HCT116 (cell line): ENCODE results near the gene SEMA4D. TPM values are rescaled to one million over a fixed set of nuclear protein-coding genes. Genes with fewer than 3 reads are reported as not detected.

Experiments used
- ATAC-seq: fragments of 200-7000 bp; cut with Tn5 transposase; 2 replicates; pipeline ENCODE4 v1.9.1; 2020; ENCODE audit warnings: mild to moderate bottlenecking, moderate library complexity
- BruUV-seq: library from RNA; stranded (reverse); fragments of 400-500 nt; replicated peaks from 2 replicates; lab custom pipeline; 2021; lab: Mats Ljungman, UMichigan
- CTCF ChIA-PET: fragments of 300-600 bp; sonication (Branson Sonifier 250); formaldehyde crosslinking; loops from one replicate; lab custom pipeline; 2021; ENCODE audit warnings: antibody characterized with exemption; lab: Charles Lee
- POLR2A ChIA-PET: fragments of 300-600, 350-600 bp; sonication (Branson Sonifier 250); formaldehyde crosslinking; loops from one replicate; lab custom pipeline; 2021; ENCODE audit warnings: antibody characterized with exemption; lab: Charles Lee
- RAD21 ChIA-PET, 2 experiments: fragments of 300-600 bp; sonication (Branson Sonifier 250); formaldehyde crosslinking; loops; one replicate each; lab custom pipeline; 2023; ENCODE audit warnings: low total read pairs in 2 of 2; ENCODE audit not compliant: uncharacterized antibody in 2 of 2, unreplicated experiment in 2 of 2, low non-redundant PET in 1 of 2; lab: Charles Lee
- DNase-seq: peaks from one replicate; pipeline ENCODE4 v3.0.0-alpha.2; 2010; ENCODE audit warnings: low read depth, low spot score
- H2AFZ ChIP-seq: fragments of 200-600 bp; shearing (Covaris generic), sonication (generic); 2 replicates; pipeline ENCODE4 v1.6.1; 2017; ENCODE audit warnings: low read depth, mixed run types, mixed read lengths, antibody characterized with exemption, low read length; ENCODE audit not compliant: poor library complexity, severe bottlenecking
- H3K27ac ChIP-seq: 2 replicates; pipeline ENCODE4 v1.5.1; 2012; ENCODE audit warnings: low read depth, low read length
- H3K27me3 ChIP-seq: fragments of 200-600 bp; sonication (generic); 2 replicates; pipeline ENCODE4 v1.6.1; 2016; ENCODE audit warnings: mixed run types, low read length, mixed read lengths; ENCODE audit not compliant: insufficient read depth
- H3K36me3 ChIP-seq, 2 experiments: fragments of 200-500 bp in 1 of 2; fragments of 200-600 bp in 1 of 2; sonication (Bioruptor generic) in 1 of 2; sonication (generic) in 1 of 2; 2 replicates each; pipeline versions ENCODE4 v1.5.1 to v1.6.1; 2014 to 2016; ENCODE audit warnings: low read length in 2 of 2, inconsistent platforms in 1 of 2, mixed read lengths in 1 of 2, mixed run types in 1 of 2; ENCODE audit not compliant: insufficient read depth in 2 of 2, control insufficient read depth in 1 of 2
- H3K4me1 ChIP-seq, 2 experiments: fragments of 200-600 bp in 1 of 2; sonication (generic) in 1 of 2; 2 replicates each; pipeline versions ENCODE4 v1.5.1 to v1.6.1; 2012 to 2017; ENCODE audit warnings: low read length in 2 of 2, inconsistent platforms in 1 of 2, mild to moderate bottlenecking in 1 of 2, mixed read lengths in 1 of 2, mixed run types in 1 of 2, moderate library complexity in 1 of 2; ENCODE audit not compliant: insufficient read depth in 2 of 2, control insufficient read depth in 1 of 2
- H3K4me2 ChIP-seq: fragments of 200-600 bp; sonication (generic); 2 replicates; pipeline ENCODE4 v1.6.1; 2017; ENCODE audit warnings: mixed run types, low read length, mixed read lengths
- H3K4me3 ChIP-seq, 2 experiments: fragments of 200-600 bp in 1 of 2; sonication (generic) in 1 of 2; replicated peaks in 1 of 2; 2 replicates each; pipeline ENCODE4 v1.5.1; 2011 to 2016; ENCODE audit warnings: low read length in 2 of 2, control low read depth in 1 of 2, low read depth in 1 of 2, mild to moderate bottlenecking in 1 of 2, mixed read lengths in 1 of 2, mixed run types in 1 of 2
- H3K79me2 ChIP-seq: fragments of 200-600 bp; sonication (generic); 2 replicates; pipeline ENCODE4 v1.6.1; 2017; ENCODE audit warnings: mild to moderate bottlenecking, mixed run types, low read length, moderate library complexity, mixed read lengths; ENCODE audit not compliant: insufficient read depth
- H3K9ac ChIP-seq: fragments of 200-600 bp; sonication (generic); 2 replicates; pipeline ENCODE4 v1.6.1; 2016; ENCODE audit warnings: low read length, mixed read lengths
- H3K9me2 ChIP-seq: fragments of 200-600 bp; sonication (generic), shearing (Covaris generic); 2 replicates; pipeline ENCODE4 v1.6.1; 2017; ENCODE audit warnings: mixed run types, mild to moderate bottlenecking, moderate library complexity; ENCODE audit not compliant: insufficient read depth
- H3K9me3 ChIP-seq, 2 experiments: fragments of 200-500 bp in 1 of 2; fragments of 200-600 bp in 1 of 2; sonication (Bioruptor generic) in 1 of 2; sonication (generic) in 1 of 2; 2 replicates each; pipeline ENCODE4 v1.6.1; 2014 to 2017; ENCODE audit warnings: low read length in 2 of 2, mixed read lengths in 2 of 2, inconsistent platforms in 1 of 2, low read depth in 1 of 2, mild to moderate bottlenecking in 1 of 2, mixed run types in 1 of 2, moderate library complexity in 1 of 2; ENCODE audit not compliant: control insufficient read depth in 1 of 2, insufficient read depth in 1 of 2
- H4K20me1 ChIP-seq: fragments of 200-600 bp; sonication (generic), shearing (Covaris generic); 2 replicates; pipeline ENCODE4 v1.6.1; 2017; ENCODE audit warnings: mixed run types, mild to moderate bottlenecking, moderate library complexity; ENCODE audit not compliant: insufficient read depth
- CBX3 ChIP-seq: IDR thresholded peaks from 2 replicates; pipeline ENCODE4 v1.6.1; 2012; ENCODE audit warnings: low read depth
- CEBPB ChIP-seq: IDR thresholded peaks from 2 replicates; pipeline ENCODE4 v1.6.1; 2012; ENCODE audit warnings: low read depth
- EGR1 ChIP-seq: IDR thresholded peaks from 2 replicates; pipeline ENCODE4 v1.6.1; 2012; ENCODE audit warnings: low read depth
- EZH2 ChIP-seq: fragments of 200-600 bp; sonication (generic); IDR thresholded peaks from 2 replicates; pipeline ENCODE4 v1.6.1; 2017; ENCODE audit warnings: antibody characterized with exemption, mixed run types
- FOSL1 ChIP-seq: IDR thresholded peaks from 2 replicates; pipeline ENCODE4 v1.6.1; 2012; ENCODE audit warnings: low read depth
- JUND ChIP-seq: IDR thresholded peaks from 2 replicates; pipeline ENCODE4 v1.6.1; 2012
- POLR2A ChIP-seq: IDR thresholded peaks from 2 replicates; pipeline ENCODE4 v1.7.0; 2011; ENCODE audit warnings: borderline replicate concordance; ENCODE audit not compliant: insufficient read depth, insufficient read length; ENCODE audit errors: extremely low read depth
- POLR2AphosphoS5 ChIP-seq: IDR thresholded peaks from 2 replicates; pipeline ENCODE4 v1.6.1; 2011; ENCODE audit warnings: mild to moderate bottlenecking, low read depth, low read length, moderate library complexity
- RAD21 ChIP-seq: IDR thresholded peaks from 2 replicates; pipeline ENCODE4 v1.6.1; 2012; ENCODE audit warnings: low read depth, mild to moderate bottlenecking
- SIN3A ChIP-seq: IDR thresholded peaks from 2 replicates; pipeline ENCODE4 v1.6.1; 2012; ENCODE audit warnings: low read depth
- SP1 ChIP-seq: IDR thresholded peaks from 2 replicates; pipeline ENCODE4 v1.6.1; 2012; ENCODE audit warnings: low read depth
- SRF ChIP-seq: IDR thresholded peaks from 2 replicates; pipeline ENCODE4 v1.6.1; 2012; ENCODE audit warnings: low read depth
- YY1 ChIP-seq: IDR thresholded peaks from 2 replicates; pipeline ENCODE4 v1.6.1; 2011; ENCODE audit warnings: low read length, low read depth, moderate library complexity, mild to moderate bottlenecking; ENCODE audit not compliant: insufficient replicate concordance; ENCODE audit errors: extremely low read depth
- ZFX ChIP-seq: fragments of 450-650 bp; IDR thresholded peaks from 2 replicates; pipeline ENCODE4 v1.6.1; 2017
- ZNF274 ChIP-seq: fragments of 200-500 bp; sonication (Bioruptor generic); IDR thresholded peaks from 2 replicates; pipeline ENCODE4 v1.6.1; 2014; ENCODE audit warnings: mild to moderate bottlenecking, low read depth, low read length, inconsistent platforms
- intact Hi-C: fragments of 100-400 bp; cut with micrococcal nuclease; formaldehyde crosslinking; loops from 2 replicates; pipeline ENCODE4 v1.10.0; 2022
- total RNA-seq: library from RNA; stranded (reverse); gene quantifications from one replicate; pipeline ENCODE4 v1.2.1, GENCODE V29; 2021; ENCODE audit not compliant: unreplicated experiment
- TF ChIP-seq, protein P1 (sequence below): IDR thresholded peaks from 2 replicates; pipeline ENCODE4 v1.6.1; 2011; ENCODE audit warnings: mild to moderate bottlenecking, low read length, moderate library complexity; ENCODE audit not compliant: insufficient replicate concordance; ENCODE audit errors: extremely low read depth
- TF ChIP-seq, protein P2 (sequence below): IDR thresholded peaks from 2 replicates; pipeline ENCODE4 v1.6.1; 2012

The SEMA4D gene
- total RNA-seq, 1 experiment from 2014 or later: 32.0 TPM

DNA sequence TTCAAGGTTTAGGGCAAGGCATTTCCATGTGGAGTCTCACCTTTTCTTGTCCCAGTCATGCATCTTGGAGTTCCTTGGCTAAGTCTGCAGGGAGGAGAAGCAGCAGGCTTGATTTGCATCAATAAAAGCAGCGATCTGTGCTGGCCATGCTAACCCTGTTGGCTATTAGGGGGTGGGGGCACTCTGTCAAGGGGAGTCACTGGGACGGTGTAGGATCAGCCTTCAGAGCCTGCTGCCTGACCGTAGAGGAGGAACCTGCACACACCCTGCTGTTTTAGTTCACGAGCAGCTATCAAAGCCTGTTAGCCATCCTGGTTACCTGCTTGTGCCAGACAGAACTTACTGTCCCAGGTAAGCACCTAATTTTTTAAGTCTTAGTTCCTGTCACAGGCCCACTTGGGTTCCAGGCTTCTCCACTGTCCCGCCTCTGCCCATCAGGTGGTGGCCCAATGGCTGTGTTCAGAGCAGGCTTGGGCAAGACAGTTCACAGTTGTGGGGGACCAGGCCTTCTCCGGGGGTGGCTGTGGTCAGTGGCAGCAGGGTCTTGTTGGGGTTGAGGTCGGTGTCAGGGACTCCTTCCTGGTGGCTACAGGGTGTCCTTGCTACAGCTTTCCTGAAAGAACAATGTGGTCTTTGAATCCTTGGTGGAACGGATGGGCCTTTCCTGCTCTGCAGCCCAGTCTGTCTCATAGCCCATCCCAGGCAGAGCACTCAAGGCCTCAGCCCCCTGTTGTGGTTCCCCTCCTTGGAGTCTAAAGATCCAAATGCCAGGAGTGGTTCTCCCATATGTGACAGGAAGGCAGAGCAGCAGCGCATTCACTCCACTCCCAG, 135.9 kb downstream of the SEMA4D start:
- no TSS peak for BruUV-seq
- ChIA-PET CTCF (no interaction called here), POLR2A (no interaction called here)
- TF ChIP-seq POLR2A: no peak
- TF ChIP-seq YY1: no peak
- TF ChIP-seq, protein P1, sequence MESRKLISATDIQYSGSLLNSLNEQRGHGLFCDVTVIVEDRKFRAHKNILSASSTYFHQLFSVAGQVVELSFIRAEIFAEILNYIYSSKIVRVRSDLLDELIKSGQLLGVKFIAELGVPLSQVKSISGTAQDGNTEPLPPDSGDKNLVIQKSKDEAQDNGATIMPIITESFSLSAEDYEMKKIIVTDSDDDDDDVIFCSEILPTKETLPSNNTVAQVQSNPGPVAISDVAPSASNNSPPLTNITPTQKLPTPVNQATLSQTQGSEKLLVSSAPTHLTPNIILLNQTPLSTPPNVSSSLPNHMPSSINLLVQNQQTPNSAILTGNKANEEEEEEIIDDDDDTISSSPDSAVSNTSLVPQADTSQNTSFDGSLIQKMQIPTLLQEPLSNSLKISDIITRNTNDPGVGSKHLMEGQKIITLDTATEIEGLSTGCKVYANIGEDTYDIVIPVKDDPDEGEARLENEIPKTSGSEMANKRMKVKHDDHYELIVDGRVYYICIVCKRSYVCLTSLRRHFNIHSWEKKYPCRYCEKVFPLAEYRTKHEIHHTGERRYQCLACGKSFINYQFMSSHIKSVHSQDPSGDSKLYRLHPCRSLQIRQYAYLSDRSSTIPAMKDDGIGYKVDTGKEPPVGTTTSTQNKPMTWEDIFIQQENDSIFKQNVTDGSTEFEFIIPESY: no peak
- TF ChIP-seq EZH2: no peak
- TF ChIP-seq, protein P2, sequence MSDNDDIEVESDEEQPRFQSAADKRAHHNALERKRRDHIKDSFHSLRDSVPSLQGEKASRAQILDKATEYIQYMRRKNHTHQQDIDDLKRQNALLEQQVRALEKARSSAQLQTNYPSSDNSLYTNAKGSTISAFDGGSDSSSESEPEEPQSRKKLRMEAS: no peak
- TF ChIP-seq CBX3: no peak
- no peak for TF ChIP-seq ZFX
- no peak for TF ChIP-seq SRF
- TF ChIP-seq CEBPB: no peak
- TF ChIP-seq EGR1: no peak
- no peak for TF ChIP-seq SP1
- no peak for TF ChIP-seq FOSL1
- TF ChIP-seq JUND: no peak
- no peak for TF ChIP-seq SIN3A
- no peak for TF ChIP-seq POLR2AphosphoS5
- no peak for TF ChIP-seq RAD21
- no peak for TF ChIP-seq ZNF274
- TF ChIP-seq, all 23 proteins: peak for 0
- no peak overlapping the region for H3K27ac ChIP-seq
- RAD21 ChIA-PET: no interaction called here
- intact Hi-C loops: no loop called here
- H3K79me2 ChIP-seq: no peaks in the 10 kb centered on the region
- H2AFZ ChIP-seq: no peak overlapping the region
- H4K20me1 ChIP-seq: no peaks in the 10 kb centered on the region
- H3K9ac ChIP-seq: no peak overlapping the region
- no peak overlapping the region for H3K4me3 ChIP-seq
- peaks cover 17 to 23% of the 10 kb centered on the region in 2 experiments; a peak in 3 of 4 replicates for H3K36me3 ChIP-seq
- no peaks in the 10 kb centered on the region for H3K4me1 ChIP-seq
- H3K9me2 ChIP-seq: no peaks in the 10 kb centered on the region
- DNase-seq (no peak), ATAC-seq (no peak)
- no peaks in the 10 kb centered on the region for H3K27me3 ChIP-seq
- H3K4me2 ChIP-seq: no peak overlapping the region
- H3K9me3 ChIP-seq: no peaks in the 10 kb centered on the region
